Measurements from ENCODE around the gene TDRD10.

DNA sequence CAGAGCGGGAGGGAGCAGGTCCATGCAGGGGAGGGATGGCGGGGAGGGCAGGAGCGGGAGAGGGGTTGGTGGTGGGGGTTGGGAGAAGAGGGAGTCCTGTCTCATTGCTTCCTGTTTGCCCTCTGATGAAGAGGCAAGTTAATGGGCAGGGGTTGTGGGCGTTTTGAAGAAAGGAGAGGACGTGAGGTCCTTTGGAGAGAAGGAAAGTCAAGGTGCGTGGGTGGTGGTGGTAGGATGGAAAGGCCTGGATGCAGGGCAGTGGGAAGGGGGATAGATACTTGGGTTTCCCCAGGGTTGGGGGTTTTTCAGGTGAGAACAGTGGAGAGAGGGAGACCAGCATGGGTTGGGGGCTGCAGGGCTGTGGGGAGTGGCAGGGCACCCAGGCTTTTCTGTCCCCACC is 39.2 kb downstream of the TDRD10 start:
- no peak for TF ChIP-seq GATA3 (IDR thresholded peaks at IDR 0.05; ENCODE audit: low read depth, low read length)
- no peak for TF ChIP-seq GATA2 (IDR thresholded peaks at IDR 0.05; ENCODE audit: low read depth, low read length)

All from SH-SY5Y (cell line).